ENCODE data around the gene KRT85.

DNA sequence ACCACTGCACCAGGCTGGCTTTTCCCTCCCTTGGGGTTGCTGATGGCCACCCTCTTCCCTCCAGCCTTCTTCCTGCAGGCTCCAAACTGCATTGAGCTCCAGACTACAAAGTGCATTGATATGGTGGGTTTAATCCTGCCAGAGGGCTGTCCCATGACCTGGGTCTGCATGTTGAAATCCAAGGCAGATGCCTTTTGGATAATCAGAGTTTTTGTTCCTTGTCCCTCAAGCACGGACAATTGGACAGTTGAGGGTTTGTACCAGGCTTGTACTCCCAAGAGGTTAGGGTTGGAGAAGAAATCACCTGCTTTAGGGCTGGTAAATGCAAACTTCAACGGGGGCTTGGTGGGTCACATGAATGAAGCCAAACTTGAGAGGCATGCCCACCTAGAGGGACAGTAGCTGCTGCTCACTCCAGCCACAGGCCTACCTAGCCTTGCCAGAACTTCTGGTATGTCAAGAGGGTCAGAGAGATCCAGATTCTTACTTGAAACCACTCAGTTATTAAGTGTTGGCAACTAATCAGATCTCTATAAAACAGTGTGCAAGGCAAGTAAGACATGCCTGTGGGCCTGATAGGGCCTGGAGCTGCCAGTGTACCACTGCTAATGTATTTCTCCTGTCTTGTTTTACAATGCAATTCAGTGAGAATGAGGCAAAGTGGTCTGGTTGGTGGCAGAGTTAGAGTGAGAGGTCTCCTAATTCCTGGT lies 24.3 kb downstream of the KRT85 start:
- TF ChIP-seq POLR2A (IDR thresholded peaks at IDR 0.05) = no peak
- TF ChIP-seq, protein P1, sequence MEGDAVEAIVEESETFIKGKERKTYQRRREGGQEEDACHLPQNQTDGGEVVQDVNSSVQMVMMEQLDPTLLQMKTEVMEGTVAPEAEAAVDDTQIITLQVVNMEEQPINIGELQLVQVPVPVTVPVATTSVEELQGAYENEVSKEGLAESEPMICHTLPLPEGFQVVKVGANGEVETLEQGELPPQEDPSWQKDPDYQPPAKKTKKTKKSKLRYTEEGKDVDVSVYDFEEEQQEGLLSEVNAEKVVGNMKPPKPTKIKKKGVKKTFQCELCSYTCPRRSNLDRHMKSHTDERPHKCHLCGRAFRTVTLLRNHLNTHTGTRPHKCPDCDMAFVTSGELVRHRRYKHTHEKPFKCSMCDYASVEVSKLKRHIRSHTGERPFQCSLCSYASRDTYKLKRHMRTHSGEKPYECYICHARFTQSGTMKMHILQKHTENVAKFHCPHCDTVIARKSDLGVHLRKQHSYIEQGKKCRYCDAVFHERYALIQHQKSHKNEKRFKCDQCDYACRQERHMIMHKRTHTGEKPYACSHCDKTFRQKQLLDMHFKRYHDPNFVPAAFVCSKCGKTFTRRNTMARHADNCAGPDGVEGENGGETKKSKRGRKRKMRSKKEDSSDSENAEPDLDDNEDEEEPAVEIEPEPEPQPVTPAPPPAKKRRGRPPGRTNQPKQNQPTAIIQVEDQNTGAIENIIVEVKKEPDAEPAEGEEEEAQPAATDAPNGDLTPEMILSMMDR (IDR thresholded peaks at IDR 0.05) = no peak
